IMR-90 (cell line): ENCODE data around the gene GNA14.

Source experiments
- BHLHE40 ChIP-seq: fragments of 150-350 bp; IDR thresholded peaks from 2 replicates; pipeline ENCODE4 v1.6.1; 2016; ENCODE audit warnings: mild to moderate bottlenecking, low read depth, low read length
- CEBPB ChIP-seq: IDR thresholded peaks from 2 replicates; pipeline ENCODE4 v1.6.1; 2012; ENCODE audit warnings: low read depth, low read length, improper control_type of control experiment
- CHD1 ChIP-seq: IDR thresholded peaks from 2 replicates; pipeline ENCODE4 v1.6.1; 2012; ENCODE audit warnings: low read depth, low read length, improper control_type of control experiment
- FOS ChIP-seq: fragments of 150-350 bp; IDR thresholded peaks from 2 replicates; pipeline ENCODE4 v1.6.1; 2016; ENCODE audit warnings: low read depth, low read length
- MXI1 ChIP-seq: IDR thresholded peaks from 2 replicates; pipeline ENCODE4 v1.6.1; 2012; ENCODE audit warnings: low read depth, mild to moderate bottlenecking, low read length, moderate library complexity, borderline replicate concordance
- POLR2A ChIP-seq: IDR thresholded peaks from 2 replicates; pipeline ENCODE4 v1.6.1; 2012; ENCODE audit warnings: mild to moderate bottlenecking, low read depth, low read length
- RFX5 ChIP-seq: IDR thresholded peaks from 2 replicates; pipeline ENCODE4 v1.8.0; 2012; ENCODE audit warnings: low read depth, mild to moderate bottlenecking, low read length, moderate library complexity
- SMC3 ChIP-seq: fragments of 150-350 bp; IDR thresholded peaks from 2 replicates; pipeline ENCODE4 v1.6.1; 2016; ENCODE audit warnings: low read depth, mild to moderate bottlenecking, antibody characterized with exemption, low read length, moderate library complexity
- TF ChIP-seq, protein P1 (sequence below): conservative IDR thresholded peaks from 2 replicates; pipeline ENCODE4 v1.5.1; 2012; ENCODE audit warnings: mild to moderate bottlenecking, low read depth, low read length, improper control_type of control experiment
- TF ChIP-seq, protein P2 (sequence below): fragments of 150-350 bp; IDR thresholded peaks from 2 replicates; pipeline ENCODE4 v1.6.1; 2017; ENCODE audit warnings: mild to moderate bottlenecking, antibody characterized with exemption, low read length, low read depth

DNA sequence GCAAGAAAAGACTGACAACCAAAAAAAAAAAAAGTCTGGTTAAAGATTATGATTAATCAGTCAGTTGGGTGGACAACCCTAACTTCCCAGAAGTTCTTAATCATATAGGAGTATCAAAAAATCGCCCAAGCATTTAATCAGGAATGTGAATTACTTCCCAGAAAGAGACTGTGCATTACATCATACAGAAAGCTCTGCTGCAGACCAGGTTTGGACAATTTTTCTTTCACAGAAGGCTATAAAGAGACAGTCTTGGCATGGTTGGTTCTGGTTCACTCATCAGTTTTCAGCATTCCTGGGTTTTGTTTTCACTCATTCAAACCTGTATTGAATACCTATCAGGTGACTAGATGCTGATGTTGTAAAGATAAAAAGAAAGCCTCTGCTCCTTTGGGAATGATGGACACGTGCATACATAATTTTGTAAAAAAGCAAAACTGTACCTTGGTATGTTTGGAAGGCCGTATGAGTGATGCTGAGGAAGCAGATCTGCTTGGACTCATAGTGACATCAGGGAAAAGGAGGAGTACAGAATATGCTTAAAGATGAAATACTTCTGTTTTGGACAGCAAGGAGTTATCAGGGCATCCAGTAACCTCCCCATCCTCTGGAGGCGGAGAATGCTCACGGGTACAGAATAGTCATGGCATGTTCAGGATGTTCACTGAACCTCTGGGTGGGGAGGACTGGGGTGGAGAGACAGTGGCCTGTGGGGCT is 178.4 kb downstream of the GNA14 start:
- TF ChIP-seq, protein P1, sequence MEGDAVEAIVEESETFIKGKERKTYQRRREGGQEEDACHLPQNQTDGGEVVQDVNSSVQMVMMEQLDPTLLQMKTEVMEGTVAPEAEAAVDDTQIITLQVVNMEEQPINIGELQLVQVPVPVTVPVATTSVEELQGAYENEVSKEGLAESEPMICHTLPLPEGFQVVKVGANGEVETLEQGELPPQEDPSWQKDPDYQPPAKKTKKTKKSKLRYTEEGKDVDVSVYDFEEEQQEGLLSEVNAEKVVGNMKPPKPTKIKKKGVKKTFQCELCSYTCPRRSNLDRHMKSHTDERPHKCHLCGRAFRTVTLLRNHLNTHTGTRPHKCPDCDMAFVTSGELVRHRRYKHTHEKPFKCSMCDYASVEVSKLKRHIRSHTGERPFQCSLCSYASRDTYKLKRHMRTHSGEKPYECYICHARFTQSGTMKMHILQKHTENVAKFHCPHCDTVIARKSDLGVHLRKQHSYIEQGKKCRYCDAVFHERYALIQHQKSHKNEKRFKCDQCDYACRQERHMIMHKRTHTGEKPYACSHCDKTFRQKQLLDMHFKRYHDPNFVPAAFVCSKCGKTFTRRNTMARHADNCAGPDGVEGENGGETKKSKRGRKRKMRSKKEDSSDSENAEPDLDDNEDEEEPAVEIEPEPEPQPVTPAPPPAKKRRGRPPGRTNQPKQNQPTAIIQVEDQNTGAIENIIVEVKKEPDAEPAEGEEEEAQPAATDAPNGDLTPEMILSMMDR = no peak
- TF ChIP-seq BHLHE40 = no peak
- no peak for TF ChIP-seq RFX5
- TF ChIP-seq SMC3 = no peak
- no peak for TF ChIP-seq CEBPB
- no peak for TF ChIP-seq MXI1
- TF ChIP-seq POLR2A = no peak
- TF ChIP-seq FOS = no peak
- TF ChIP-seq, protein P2, sequence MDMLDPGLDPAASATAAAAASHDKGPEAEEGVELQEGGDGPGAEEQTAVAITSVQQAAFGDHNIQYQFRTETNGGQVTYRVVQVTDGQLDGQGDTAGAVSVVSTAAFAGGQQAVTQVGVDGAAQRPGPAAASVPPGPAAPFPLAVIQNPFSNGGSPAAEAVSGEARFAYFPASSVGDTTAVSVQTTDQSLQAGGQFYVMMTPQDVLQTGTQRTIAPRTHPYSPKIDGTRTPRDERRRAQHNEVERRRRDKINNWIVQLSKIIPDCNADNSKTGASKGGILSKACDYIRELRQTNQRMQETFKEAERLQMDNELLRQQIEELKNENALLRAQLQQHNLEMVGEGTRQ = no peak
- no peak for TF ChIP-seq CHD1
